HG03342 (cell line): ENCODE data around the gene SLC1A1.
A peak's percentile ranks its signal among the peaks of the same experiment; 100 is the strongest.
"Not testable (repeated sequence)": the region's sequence is repeated elsewhere in the genome, so short reads cannot be mapped to it uniquely, and the experiment has no call there.

Experiments
- ATAC-seq: cut with Tn5 transposase; IDR thresholded peaks from one replicate; pipeline ENCODE4 v1.9.1; 2021; ENCODE audit warnings: mild to moderate bottlenecking, moderate library complexity; ENCODE audit not compliant: unreplicated experiment

SLC1A1 gene

DNA sequence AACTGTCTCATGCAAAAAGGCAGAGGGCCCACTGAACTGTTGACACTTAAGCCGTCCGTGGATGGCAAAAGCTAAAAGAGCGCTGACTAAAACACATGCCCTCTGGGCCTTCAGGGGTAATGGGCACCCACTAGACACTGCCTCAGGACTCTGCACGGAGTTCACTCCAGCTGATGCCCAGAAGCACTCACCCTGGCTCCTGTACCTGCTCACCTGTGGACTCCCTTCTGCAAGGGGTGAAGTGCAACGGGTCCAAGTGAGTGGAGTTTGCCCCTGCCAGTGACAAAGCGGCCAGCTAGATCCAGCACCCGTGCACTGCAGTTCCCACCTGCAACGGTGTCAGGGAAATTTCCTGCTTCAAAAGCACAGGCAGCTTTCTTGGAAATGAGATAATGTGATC, 50.2 kb downstream of the SLC1A1 start:
- no peak for ATAC-seq

DNA sequence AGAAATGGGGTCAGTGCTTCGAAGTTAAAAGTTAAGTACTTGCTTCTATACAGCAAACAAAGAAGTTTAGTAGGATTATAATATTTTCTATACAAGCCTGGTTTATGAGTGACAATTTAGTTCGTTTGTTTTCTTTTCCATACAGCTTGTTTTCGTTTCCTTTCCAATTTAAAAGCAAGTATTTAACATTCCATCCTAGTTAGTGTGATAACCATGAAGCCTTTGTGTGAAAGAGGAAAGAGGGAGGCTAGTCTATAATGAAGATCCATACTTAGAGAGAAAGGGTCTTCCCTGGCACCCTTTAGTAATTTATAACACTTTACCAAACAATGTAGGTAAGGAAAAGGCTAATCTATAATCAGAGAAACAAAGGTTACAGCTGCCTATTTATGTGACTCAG, 51.0 kb downstream of the SLC1A1 start:
- ATAC-seq, result no peak

GRCh38 chr9:4541856-4542255, 51.6 kb downstream of the SLC1A1 start:
- no peak for ATAC-seq

DNA sequence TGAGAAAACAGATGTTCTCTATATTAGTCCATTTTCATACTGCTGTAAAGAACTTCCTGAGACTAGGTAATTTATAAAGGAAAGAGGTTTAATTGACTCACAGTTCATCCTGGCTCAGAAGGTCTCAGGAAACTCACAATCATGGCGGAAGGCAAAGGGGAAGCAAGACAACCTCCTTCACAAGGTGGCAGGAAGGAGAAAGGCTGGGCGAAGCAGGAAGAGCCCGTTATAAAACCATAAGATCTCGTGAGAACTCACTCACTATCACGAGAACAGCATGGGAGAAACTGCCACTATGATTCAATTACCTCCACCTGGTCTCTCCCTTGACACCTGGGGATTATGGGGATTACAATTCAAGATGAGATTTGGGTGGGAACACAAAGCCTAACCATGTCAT, 54.4 kb downstream of the SLC1A1 start:
- ATAC-seq, result not testable (repeated sequence)

- ATAC-seq, result no peak
Measured at GRCh38 chr9:4547016-4547415, 56.7 kb downstream of the SLC1A1 start.

GRCh38 chr9:4548811-4549725, 58.8 kb downstream of the SLC1A1 start:
- no peak for ATAC-seq

- ATAC-seq, result no peak
Measured at GRCh38 chr9:4549751-4550295, 59.6 kb downstream of the SLC1A1 start.

DNA sequence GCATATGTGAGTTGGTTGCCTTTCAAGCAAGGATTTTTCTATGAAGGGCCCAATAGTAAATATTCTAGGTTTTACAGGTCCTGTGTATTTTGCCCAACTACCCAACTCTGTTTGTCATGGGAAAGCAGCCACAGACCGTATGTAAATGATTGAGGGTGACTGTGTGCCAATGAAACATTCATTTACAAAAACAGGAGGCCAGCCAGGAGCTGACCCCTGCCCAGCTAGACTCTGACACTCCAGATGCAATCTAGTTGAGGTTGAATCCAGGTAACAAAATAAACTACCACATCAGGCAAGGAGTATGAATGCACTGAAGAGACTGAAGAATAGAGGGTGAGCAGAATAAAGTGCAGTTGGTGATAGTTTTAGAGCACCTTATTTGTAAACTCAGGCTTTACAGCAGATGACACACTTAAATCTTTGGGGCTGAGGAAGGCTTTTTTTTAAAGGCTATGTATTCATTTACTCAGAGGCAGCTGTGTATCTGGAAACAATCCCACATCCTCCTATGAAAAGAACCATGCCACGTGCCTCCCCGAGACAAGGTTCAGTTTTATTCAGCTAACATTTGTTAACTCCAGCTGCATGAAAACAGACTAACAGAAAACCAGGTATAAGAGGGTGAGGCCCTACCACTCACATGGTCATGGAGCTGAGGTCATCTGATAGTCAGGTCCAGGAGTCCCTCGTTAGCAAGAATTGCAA, 60.7 kb downstream of the SLC1A1 start:
- no peak for ATAC-seq

DNA sequence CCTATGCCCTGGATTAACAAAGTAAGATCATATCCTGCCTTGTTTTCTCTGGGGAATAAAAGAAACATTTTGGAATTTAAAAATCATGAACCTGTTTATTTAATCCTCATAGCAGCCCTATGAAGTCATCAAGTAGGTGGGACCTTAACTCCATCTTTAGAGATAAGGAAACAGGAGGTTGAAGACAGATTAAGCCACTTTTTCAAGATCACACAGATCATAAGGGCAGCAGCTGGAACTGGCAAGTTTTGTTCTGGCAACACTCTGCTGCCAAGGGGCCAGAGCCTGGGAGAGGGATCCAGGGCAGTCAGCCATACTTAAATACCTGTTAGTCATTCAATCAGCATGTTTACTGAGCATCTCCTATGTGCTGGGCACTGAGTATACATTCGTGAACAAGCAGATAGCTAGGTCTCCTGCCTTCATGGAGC, 63.7 kb downstream of the SLC1A1 start:
- ATAC-seq, result no peak

GRCh38 chr9:4555236-4555635, 65.0 kb downstream of the SLC1A1 start:
- ATAC-seq, result no peak

DNA sequence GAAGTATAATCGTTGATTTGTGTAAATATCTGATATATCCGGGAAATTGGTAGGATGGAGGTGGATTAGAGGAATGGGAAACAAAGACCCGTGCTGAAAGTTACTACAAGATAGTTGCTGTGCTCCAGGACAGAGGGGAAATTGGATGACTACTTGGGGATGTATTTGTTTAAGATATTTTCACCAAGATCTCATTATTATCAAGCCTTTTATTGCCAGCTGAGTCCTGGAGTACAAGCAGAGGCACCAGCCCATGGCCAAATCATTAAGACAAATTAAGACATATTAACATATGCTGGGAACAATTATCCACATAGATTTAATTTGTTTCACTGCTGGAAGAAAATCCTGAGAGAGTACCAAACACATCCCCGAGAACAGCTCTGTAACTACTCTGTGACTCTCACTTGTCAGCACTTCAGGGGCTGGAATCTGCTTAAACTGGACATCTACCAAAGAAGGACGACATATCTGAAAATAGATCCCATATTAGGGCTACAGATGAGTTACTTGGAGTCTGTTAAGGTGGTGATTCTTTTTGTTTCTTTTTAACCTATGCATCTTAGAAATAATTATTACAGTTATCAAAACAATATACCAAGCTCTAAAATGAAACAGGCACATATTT, 68.2 kb downstream of the SLC1A1 start:
- ATAC-seq, result no peak

- peak; percentile 91 for ATAC-seq
Measured at GRCh38 chr9:4559261-4560182, 69.3 kb downstream of the SLC1A1 start.

- ATAC-seq, result no peak
Measured at GRCh38 chr9:4563105-4563504, 72.8 kb downstream of the SLC1A1 start.

DNA sequence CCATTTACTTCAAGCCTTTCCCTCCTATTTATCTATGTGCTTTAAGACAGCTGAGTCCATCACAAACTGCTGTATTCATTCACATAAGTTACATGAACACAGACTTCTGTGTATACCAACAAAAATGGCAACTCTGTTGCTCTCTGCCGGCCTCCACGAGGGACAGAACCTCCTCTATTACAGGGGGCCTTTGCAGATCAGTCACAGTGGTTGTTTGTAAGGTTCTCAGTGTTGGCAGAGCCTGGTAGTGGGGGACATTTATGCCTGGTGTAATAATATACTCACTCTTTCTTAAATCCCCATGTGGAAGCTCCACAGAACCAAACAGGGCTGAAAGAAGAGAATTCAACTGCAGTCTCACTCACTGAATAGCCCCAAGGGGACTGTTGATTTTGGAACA, 76.5 kb downstream of the SLC1A1 start:
- ATAC-seq, result no peak

DNA sequence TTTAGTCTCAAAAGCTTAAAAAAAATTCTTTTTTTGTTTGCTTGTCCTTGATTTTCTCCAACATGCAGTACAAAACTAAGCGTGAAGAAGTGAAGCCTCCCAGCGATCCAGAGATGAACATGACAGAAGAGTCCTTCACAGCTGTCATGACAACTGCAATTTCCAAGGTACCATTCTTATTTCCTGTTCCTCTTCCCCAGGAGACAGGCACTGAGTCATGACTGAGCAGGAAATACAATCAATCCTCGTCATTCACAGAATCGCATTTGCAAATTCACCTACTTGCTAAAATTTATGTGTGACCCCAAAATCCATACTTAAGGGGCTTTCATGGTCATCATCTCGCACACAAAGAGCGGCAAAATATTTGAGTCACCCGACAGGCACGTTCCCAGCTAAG, 77.3 kb downstream of the SLC1A1 start:
- no peak for ATAC-seq

GRCh38 chr9:4569101-4569500, 78.8 kb downstream of the SLC1A1 start:
- no peak for ATAC-seq

GRCh38 chr9:4572184-4572826, 82.0 kb downstream of the SLC1A1 start:
- ATAC-seq, result no peak

GRCh38 chr9:4573176-4573575, 82.9 kb downstream of the SLC1A1 start:
- ATAC-seq, result no peak

DNA sequence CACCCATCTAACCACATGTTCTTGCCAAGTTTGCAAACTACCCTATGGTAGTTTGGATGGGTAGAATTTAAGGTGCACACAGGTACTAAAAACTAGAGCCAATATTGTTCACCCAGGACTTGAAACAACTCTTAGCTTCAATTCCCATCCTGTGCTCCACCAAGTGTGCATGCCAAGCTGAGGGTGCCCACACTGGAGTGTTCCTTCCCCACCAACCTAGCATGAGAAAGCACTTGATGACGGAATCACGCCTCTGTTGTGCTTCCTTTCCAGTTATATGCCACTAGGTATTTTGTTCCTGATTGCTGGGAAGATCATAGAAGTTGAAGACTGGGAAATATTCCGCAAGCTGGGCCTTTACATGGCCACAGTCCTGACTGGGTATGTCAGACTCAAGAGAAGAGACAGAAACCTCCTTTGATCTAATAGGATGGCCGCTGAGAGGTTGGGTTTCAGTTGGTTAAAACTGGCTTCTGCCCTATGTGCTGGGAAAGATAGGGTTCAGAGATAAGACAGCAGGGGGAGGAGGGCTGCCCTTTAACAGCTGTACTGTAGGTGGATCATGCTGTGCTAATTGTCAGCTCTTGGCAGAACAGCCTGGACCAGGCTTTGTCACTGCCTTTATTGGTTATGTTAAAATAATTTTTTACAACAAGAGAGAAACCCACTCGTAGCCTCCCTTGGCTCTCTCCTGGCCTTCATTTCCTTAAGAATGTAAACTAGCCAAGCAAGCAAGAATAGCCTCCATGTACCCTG, 83.5 kb downstream of the SLC1A1 start:
- no peak for ATAC-seq
